Inflammatory macrophage (primary cell): ENCODE measurements around the gene DYSF.

Experiments used
- DNase-seq, 2 donors: peaks; one replicate each; pipeline ENCODE4 v3.0.0-alpha.2; 2020 to 2022

DYSF gene

GRCh38 chr2:71531522-71532047 lies 78.2 kb downstream of the DYSF start:
- no peak for DNase-seq

DNA sequence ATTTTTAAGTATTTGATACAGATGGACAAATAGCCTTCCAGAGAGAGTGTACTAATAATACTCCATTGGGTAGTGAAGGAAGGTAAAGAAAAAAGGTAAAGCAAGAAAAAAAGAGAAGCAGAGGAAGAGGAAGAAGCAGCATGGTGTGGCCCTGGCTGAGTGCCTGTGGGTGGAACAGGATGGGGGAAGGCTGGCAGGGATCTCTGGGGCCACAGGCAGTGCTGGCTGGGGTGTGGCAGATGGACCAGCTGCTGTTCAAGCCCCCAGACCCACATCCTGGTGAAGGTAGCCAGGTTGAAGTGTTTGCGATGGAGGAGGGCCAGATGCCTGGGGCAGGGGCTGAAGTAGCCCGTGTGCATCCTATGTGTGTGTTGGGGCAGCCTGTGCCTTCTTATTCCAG lies 79.0 kb downstream of the DYSF start:
- no peak for DNase-seq

GRCh38 chr2:71534201-71534600 lies 80.8 kb downstream of the DYSF start:
- no peak for DNase-seq

GRCh38 chr2:71534826-71535225 lies 81.5 kb downstream of the DYSF start:
- no peak for DNase-seq

GRCh38 chr2:71535526-71535925 lies 82.2 kb downstream of the DYSF start:
- DNase-seq = no peak

DNA sequence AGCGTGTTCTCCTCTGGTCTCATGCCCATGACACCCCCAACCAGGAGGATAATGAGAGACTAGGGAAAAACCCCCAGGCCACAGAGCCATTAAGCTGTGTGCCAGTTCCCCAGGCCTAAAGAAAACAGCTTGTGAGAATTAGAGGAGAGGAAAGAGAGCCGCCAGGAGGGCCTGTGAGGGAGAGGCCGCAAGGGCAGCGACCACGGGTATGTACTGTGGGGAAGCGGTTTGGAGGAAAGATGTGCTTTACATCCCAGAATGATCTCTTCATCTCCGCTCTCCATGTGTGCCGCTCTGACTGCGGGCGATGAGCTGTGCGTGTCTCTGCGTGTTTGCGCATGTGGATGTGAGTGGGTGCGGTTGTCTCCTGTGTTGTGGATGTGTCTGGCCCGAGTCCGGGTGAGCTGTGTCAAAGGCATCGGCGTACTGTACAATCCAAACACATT lies 82.9 kb downstream of the DYSF start:
- no peak for DNase-seq

- no peak for DNase-seq
Observed at GRCh38 chr2:71538241-71538640, 84.9 kb downstream of the DYSF start.

GRCh38 chr2:71538656-71539265 lies 85.4 kb downstream of the DYSF start:
- no peak for DNase-seq

- DNase-seq = no peak
Observed at GRCh38 chr2:71540818-71541217, 87.5 kb downstream of the DYSF start.

- peak; percentile 43 to 49 for DNase-seq
Observed at GRCh38 chr2:71544919-71545571, 91.7 kb downstream of the DYSF start.

DNA sequence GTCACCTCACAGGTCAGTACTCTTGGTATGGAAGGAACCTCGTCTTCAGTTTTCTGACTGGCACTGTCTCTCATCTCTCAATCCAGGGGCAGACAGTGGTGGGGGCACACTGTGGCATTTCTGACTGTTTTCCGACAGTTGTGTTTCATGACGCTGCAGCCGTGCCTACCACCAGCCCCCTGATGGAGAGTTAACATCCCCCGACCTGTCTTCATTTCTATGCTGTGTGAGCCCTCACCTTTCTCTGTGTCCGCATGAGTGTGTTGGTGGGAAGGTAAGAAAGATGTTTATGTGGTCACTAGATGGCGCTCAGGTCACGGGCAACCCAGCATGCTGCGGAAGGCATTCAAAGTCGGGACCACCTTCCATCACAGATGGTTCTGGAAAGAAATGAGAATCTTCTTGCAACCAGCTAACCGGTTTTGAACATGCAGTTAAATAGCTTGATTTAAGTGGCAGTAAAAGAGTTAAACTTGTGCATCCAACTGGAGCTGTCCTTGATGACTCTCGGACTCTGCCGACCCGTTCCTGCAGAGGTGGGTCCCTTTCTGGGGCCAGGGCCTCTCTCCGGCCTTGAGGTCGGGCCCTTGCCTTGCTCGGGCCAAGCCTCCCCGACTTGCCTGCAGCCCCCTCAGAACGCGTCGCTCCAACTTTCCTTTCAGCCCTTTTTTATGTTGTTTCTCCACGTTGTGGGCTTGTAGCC lies 92.4 kb downstream of the DYSF start:
- DNase-seq = peak; percentile 35 to 45

GRCh38 chr2:71546275-71546638 lies 92.9 kb downstream of the DYSF start:
- DNase-seq = no peak

DNA sequence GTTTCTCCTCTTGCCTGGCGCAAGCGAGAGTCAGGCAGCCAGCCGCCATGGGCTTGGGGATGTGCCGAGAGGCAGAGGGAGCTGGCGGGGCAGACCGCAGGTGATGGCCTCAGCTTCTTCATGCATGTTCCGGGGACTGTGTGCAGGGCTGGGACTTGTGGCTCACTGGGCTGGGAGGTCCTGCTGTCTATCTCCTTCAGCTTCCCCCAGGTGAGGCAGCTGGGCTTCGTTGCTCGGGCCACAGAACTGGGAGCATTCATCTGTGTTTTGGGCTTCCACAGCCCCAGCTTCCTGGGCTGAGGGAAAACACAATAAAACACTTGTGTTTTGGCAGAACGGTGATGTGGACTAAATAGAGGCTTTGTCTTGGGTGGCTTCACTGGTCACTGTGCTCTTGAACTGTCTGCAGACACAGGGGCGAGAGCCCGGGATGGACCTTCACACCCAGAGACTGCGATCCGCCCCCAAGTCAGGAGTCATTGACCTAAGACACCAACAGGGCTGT lies 93.5 kb downstream of the DYSF start:
- no peak for DNase-seq

GRCh38 chr2:71547616-71548285 lies 94.4 kb downstream of the DYSF start:
- no peak for DNase-seq

DNA sequence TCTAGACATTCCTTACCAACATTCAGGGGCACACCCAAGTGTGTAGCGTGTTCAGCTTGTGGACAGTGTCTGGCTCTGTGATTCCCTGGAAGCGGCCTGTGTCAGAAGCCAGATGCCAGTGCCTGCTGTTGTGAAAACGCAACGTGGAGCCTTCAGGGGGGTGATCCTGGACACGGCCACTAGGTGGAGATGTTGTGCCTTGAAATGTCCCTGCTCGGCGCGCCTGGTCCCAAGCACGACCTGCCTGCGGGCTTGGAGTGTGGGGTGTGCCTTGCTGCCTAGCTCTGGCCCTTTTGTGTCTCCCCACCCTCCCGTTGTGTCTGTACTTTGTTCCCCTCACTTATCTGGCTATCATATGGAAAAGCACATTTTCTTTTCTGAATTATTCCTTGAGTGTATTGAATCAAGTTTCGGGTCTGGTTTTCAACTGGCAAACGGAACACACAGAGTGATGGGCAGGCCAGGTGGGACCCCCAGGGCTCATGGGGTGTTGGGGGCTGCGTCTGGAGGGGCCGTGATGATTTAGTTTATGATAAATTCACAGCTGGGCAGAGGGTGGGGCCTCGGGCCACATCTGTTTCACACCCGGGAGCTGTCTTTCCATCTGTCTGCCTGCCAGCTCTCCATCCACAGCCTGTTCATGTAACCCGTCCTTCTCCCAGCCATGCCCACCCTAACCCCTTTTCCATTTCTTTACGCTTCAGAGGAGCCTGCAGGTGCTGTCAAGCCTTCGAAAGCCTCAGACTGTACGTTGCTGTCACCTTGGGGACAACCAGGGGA lies 95.5 kb downstream of the DYSF start:
- peak; percentile 72 to 73 for DNase-seq

GRCh38 chr2:71550801-71551630 lies 97.7 kb downstream of the DYSF start:
- no peak for DNase-seq

GRCh38 chr2:71551631-71551915 lies 98.2 kb downstream of the DYSF start:
- DNase-seq = no peak

DNA sequence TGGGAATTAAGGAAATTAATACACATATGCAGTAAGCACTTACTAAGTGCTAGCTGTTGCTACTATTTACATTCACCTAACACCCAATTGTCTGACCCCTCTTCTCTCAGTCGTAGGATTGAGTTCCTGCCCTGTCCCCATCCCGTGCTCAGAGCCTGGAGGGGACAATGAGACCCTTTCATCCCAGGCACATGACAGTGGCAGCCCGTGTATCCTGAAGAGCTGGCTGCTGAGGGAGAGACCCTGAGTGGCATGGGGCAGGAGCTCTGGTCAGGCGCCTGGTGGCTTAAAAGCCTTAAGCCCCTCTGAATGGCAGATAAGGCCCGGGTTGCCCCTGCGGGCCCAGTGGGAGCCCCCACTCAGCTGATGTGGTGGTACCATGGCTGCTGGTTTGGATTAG lies 99.0 kb downstream of the DYSF start:
- DNase-seq = no peak

DNA sequence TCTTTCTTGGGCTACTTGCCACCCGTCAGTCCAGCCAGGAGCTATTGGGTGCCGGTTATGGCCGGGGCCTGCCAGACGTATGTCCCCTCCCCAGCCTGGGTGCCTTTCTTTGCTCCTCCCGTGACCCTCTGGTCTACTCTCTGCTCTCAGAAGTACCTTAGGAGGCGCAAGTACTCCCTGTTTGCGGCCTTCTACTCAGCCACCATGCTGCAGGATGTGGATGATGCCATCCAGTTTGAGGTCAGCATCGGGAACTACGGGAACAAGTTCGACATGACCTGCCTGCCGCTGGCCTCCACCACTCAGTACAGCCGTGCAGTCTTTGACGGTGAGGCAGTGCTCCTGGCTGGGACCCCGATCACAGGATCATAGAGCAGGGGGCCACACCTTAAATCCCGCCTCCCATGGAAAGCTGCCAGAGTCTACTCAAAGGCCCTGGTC lies 99.5 kb downstream of the DYSF start:
- DNase-seq = no peak

DNA sequence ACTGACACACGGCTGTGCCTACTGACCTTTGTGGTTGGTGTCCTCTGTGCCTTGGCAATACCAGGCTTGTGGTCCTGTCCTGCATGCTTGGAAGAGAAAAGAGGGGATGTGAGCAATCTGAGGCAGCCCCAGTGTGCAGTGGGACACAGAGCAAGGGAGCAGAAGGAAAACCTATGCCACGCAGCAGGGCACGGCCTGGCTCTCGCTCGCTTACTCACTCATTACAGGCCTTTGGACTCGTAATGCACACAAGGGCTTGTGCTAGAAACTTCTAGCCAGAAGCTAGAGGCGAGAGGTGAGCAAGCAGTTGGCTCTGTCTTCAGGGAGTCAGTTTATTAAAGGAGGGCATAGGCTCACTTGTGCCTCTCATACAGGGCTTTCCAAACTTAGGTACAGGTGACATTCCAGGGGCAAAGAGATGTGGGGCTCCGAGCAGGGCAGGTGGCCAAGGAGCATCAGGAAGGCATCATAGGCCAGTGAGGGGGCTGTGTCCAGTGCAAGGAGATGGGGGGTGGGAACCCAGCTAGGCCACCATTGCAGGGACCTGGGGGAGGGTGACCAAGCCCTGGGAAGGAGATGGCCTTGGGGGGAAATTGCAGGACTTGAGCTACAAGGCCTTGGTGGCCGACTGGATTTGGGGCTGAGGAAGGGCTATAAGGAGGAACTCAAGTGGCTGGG lies 100.8 kb downstream of the DYSF start:
- no peak for DNase-seq

- DNase-seq = no peak
Observed at GRCh38 chr2:71554706-71555056, 101.3 kb downstream of the DYSF start.
